Smooth muscle cell (in vitro differentiated cells): ENCODE results near the gene SCP2. TPM values are rescaled to one million over a fixed set of nuclear protein-coding genes. Genes with fewer than 3 reads are reported as not detected.

Experiments used
- DNase-seq: peaks from one replicate; lab custom pipeline; 2025; ENCODE audit not compliant: unreplicated experiment; lab: John Stamatoyannopoulos, UW
- H2AFZ ChIP-seq: fragments of 200-600 bp; sonication (generic); 2 replicates; pipeline ENCODE4 v1.6.0; 2016; ENCODE audit warnings: antibody characterized with exemption, low read depth, mild to moderate bottlenecking
- H3F3A ChIP-seq: fragments of 200-600 bp; sonication (generic); 2 replicates; pipeline ENCODE4 v1.6.0; 2017; ENCODE audit warnings: antibody characterized with exemption, low read depth
- H3K27ac ChIP-seq: fragments of 200-600 bp; sonication (generic); 2 replicates; pipeline ENCODE4 v1.5.1; 2016; ENCODE audit warnings: low read depth, mild to moderate bottlenecking
- H3K27me3 ChIP-seq: fragments of 200-600 bp; sonication (generic); 2 replicates; pipeline ENCODE4 v1.6.1; 2016; ENCODE audit warnings: low read depth, mild to moderate bottlenecking
- H3K36me3 ChIP-seq: fragments of 200-600 bp; sonication (generic); 2 replicates; pipeline ENCODE4 v1.5.1; 2016; ENCODE audit warnings: low read depth
- H3K4me1 ChIP-seq: fragments of 200-600 bp; sonication (generic); 2 replicates; pipeline ENCODE4 v1.5.1; 2016; ENCODE audit warnings: low read depth
- H3K4me2 ChIP-seq: fragments of 200-600 bp; sonication (generic); 2 replicates; pipeline ENCODE4 v1.6.0; 2016; ENCODE audit warnings: mild to moderate bottlenecking
- H3K4me3 ChIP-seq: fragments of 200-600 bp; sonication (generic); 2 replicates; pipeline ENCODE4 v1.5.1; 2016; ENCODE audit warnings: mild to moderate bottlenecking
- H3K79me2 ChIP-seq: fragments of 200-600 bp; sonication (generic); 2 replicates; pipeline ENCODE4 v1.6.0; 2016; ENCODE audit warnings: low read depth, mild to moderate bottlenecking
- H3K9ac ChIP-seq: fragments of 200-600 bp; sonication (generic); 2 replicates; pipeline ENCODE4 v1.6.0; 2016; ENCODE audit warnings: low read depth
- H3K9me3 ChIP-seq: fragments of 200-600 bp; sonication (generic); replicated peaks from 2 replicates; pipeline ENCODE4 v1.5.1; 2016; ENCODE audit warnings: low read depth
- H4K20me1 ChIP-seq: fragments of 200-600 bp; sonication (generic); 2 replicates; pipeline ENCODE4 v1.6.0; 2016; ENCODE audit warnings: low read depth
- WGBS: methylation state at CpG from one replicate; pipeline ENCODE4 v1.1.7; 2016; ENCODE audit warnings: low lambda C conversion rate; 5-methylcytosine and 5-hydroxymethylcytosine counted together
- polyA plus RNA-seq: library from polyadenylated mRNA; unstranded; fragments of >200 nt; fragmentation: Nextera tagmentation; extraction: Ambion mirVana; gene quantifications from 2 replicates; pipeline ENCODE4 v1.2.1, GENCODE V29; 2016
- total RNA-seq: library from RNA; depleted of rRNA; stranded (reverse); fragments of >200 nt; gene quantifications from 2 replicates; pipeline ENCODE4 v1.2.3, GENCODE V29; 2014
- TF ChIP-seq, protein P1 (sequence below): fragments of 200-600 bp; sonication (generic); IDR thresholded peaks from 2 replicates; pipeline ENCODE4 v1.5.1; 2017; ENCODE audit warnings: borderline replicate concordance, mild to moderate bottlenecking, antibody characterized with exemption; ENCODE audit not compliant: insufficient read depth, poor library complexity, severe bottlenecking

Gene SCP2
- total and polyA plus RNA-seq, 2 experiments from 2014 or later = 94.8 to 120 TPM

- no peaks in the 10 kb centered on the region for H3K9me3 ChIP-seq
- H3K27ac ChIP-seq = no peak overlapping the region
- no peaks in the 10 kb centered on the region for H3K36me3 ChIP-seq
- H3K27me3 ChIP-seq = no peaks in the 10 kb centered on the region
- no peak for DNase-seq
- H3K9ac ChIP-seq = no peak overlapping the region
- TF ChIP-seq, protein P1, sequence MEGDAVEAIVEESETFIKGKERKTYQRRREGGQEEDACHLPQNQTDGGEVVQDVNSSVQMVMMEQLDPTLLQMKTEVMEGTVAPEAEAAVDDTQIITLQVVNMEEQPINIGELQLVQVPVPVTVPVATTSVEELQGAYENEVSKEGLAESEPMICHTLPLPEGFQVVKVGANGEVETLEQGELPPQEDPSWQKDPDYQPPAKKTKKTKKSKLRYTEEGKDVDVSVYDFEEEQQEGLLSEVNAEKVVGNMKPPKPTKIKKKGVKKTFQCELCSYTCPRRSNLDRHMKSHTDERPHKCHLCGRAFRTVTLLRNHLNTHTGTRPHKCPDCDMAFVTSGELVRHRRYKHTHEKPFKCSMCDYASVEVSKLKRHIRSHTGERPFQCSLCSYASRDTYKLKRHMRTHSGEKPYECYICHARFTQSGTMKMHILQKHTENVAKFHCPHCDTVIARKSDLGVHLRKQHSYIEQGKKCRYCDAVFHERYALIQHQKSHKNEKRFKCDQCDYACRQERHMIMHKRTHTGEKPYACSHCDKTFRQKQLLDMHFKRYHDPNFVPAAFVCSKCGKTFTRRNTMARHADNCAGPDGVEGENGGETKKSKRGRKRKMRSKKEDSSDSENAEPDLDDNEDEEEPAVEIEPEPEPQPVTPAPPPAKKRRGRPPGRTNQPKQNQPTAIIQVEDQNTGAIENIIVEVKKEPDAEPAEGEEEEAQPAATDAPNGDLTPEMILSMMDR = no peak
- H3K4me3 ChIP-seq = no peak overlapping the region
- peaks cover 3% of the 10 kb centered on the region for H3K4me1 ChIP-seq
- no peak overlapping the region for H2AFZ ChIP-seq
- WGBS = 98% methylated on average over 2 of the region's 2 CpGs
- H3K79me2 ChIP-seq = no peaks in the 10 kb centered on the region
- no peak overlapping the region for H3K4me2 ChIP-seq
- peaks cover 10% of the 10 kb centered on the region for H4K20me1 ChIP-seq
- no peaks in the 10 kb centered on the region for H3F3A ChIP-seq
These were observed 123.2 kb downstream of the SCP2 start for GRCh38 chr1:53050310-53050709.

DNA sequence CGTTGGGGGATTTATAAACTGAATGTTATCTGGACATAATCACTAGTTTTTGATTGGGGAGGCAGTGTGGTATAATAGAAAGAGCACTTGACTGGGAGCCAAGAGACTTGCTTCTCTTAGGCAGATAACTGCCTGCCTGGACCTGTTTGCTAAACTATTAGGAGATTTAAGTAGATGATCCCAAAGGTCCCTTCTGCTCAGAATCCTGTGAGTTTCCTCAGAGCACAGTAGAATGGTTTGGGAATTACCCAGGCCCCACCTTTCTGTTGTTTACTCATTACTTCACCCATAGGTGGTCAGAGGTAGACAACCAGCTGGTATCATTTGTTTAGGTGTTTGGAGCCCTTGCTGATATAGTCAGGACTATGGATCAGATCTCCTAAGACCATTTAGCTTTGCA is 124.6 kb downstream of the SCP2 start:
- H3K36me3 ChIP-seq = no peaks in the 10 kb centered on the region
- no peaks in the 10 kb centered on the region for H3K9me3 ChIP-seq
- no peaks in the 10 kb centered on the region for H3K79me2 ChIP-seq
- no peak for DNase-seq
- WGBS = 93% methylated on average over 1 of the region's 1 CpG
- H3K27ac ChIP-seq = no peak overlapping the region
- H3K4me1 ChIP-seq = peaks cover 3% of the 10 kb centered on the region
- TF ChIP-seq, protein P1 = no peak
- no peak overlapping the region for H3K9ac ChIP-seq
- no peak overlapping the region for H3K4me2 ChIP-seq
- H3K27me3 ChIP-seq = no peaks in the 10 kb centered on the region
- no peak overlapping the region for H2AFZ ChIP-seq
- no peak overlapping the region for H3K4me3 ChIP-seq
- no peaks in the 10 kb centered on the region for H3F3A ChIP-seq
- H4K20me1 ChIP-seq = peaks cover 9% of the 10 kb centered on the region

DNA sequence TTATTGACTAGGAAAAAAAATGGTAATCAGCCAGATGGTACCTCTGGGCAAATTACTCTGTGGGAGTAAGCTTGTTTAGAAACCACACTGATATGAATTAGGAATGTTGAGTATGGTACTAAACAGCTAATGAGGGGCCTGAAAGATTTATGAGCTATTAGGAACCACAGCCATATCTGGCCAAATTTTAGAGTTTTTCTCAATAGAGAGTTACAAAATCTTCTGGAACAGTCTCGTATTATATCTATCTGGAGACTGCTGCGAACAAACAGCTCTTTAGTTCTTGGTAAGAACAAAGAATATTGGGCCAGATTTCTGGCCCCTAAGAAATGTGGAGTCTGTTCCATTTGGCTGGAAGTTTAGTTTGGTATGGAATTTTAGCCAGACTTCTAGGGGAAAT is 130.1 kb downstream of the SCP2 start:
- Histone ChIP-seq H3K4me3 (no peak overlapping the region), H3K27me3 (peaks cover 48% of the 10 kb centered on the region), H3K9ac (no peak overlapping the region), H3K9me3 (no peaks in the 10 kb centered on the region), H4K20me1 (no peaks in the 10 kb centered on the region), H3K27ac (no peak overlapping the region), H3K4me1 (no peaks in the 10 kb centered on the region), H3K4me2 (no peak overlapping the region), H3F3A (no peaks in the 10 kb centered on the region), H2AFZ (no peak overlapping the region), H3K36me3 (no peaks in the 10 kb centered on the region), H3K79me2 (no peaks in the 10 kb centered on the region)
- TF ChIP-seq, protein P1 = no peak
- WGBS = 54% methylated on average over 2 of the region's 2 CpGs
- no peak for DNase-seq

DNA sequence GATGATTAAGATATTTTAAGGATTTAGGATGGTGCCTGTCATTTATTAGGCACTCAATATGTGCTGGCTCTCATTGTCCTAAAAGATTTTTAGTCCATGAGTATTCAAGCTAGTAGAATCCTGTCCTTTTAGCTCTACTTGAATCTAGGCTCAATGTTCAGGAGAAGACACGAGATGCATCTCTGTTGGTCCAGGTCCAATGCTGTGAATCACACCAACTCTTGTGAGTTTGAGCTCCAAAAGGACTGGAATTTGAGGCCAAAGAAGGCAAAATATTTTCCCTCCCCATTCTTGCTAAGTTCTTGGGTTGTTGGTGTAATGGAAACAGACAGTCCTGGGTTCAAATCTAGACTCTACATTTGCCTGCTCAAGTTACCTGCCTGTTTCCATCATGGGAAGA is 133.5 kb downstream of the SCP2 start:
- Histone ChIP-seq H3K36me3 (no peaks in the 10 kb centered on the region), H3K4me3 (no peak overlapping the region), H3K27me3 (peaks cover 83% of the 10 kb centered on the region), H3K9ac (no peak overlapping the region), H3K4me2 (no peak overlapping the region), H3F3A (no peaks in the 10 kb centered on the region), H3K79me2 (no peaks in the 10 kb centered on the region), H4K20me1 (no peaks in the 10 kb centered on the region), H3K4me1 (peaks cover 4% of the 10 kb centered on the region), H3K9me3 (no peaks in the 10 kb centered on the region), H3K27ac (no peak overlapping the region), H2AFZ (no peak overlapping the region)
- 88% methylated on average over 1 of the region's 1 CpG for WGBS
- TF ChIP-seq, protein P1 = no peak
- no peak for DNase-seq
